HG03439 (cell line): ENCODE measurements around the gene NLGN2.

Experiments
- ATAC-seq: cut with Tn5 transposase; IDR thresholded peaks from one replicate; pipeline ENCODE4 v1.9.1; 2021; ENCODE audit warnings: mild to moderate bottlenecking, moderate library complexity; ENCODE audit not compliant: unreplicated experiment

The NLGN2 gene

GRCh38 chr17:7462474-7463371 is 55.1 kb downstream of the NLGN2 start:
- ATAC-seq = no peak

GRCh38 chr17:7463372-7463846 is 55.8 kb downstream of the NLGN2 start:
- no peak for ATAC-seq

DNA sequence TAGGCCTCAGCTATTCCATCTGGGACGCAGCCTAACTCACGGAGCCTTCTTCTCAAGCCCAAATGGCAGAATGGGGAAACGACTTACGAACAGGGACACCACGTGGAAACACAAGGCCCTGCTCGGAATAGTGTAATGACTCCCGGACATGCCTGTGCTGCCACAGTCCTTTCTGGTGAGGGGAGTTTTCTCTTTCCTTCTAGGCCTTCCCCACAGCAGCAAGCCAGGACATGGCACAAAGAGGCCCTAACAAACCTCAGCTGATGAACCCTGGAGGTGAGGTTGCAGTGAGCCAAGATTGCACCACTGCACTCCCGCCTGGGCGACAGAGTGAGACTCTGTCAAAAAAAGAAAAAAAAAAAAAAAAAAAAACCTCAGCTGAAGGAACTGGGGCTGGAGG is 56.4 kb downstream of the NLGN2 start:
- ATAC-seq = no peak

- no peak for ATAC-seq
Measured at GRCh38 chr17:7465597-7466275, 58.1 kb downstream of the NLGN2 start.

- ATAC-seq = no peak
Measured at GRCh38 chr17:7466318-7466638, 58.6 kb downstream of the NLGN2 start.

- ATAC-seq = no peak
Measured at GRCh38 chr17:7466639-7467341, 59.1 kb downstream of the NLGN2 start.

DNA sequence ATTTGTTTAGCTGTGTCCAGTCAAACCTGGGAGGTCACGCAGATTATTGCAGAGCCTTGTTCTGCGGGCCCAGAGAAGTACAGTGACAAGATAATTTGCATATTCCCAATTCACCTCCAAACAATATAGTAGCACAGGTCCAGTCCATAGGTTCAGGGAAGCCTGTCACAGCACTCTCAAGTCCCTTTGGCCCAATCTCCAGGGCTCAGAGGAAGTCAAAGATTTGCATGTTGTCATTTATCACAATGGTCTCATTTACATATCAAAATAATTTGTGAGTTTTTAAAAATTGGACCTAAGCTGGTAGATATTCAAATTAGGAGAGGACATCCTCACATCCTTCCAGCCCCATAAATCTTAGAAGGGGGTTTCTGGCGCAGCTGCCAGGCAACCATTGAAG is 59.9 kb downstream of the NLGN2 start:
- ATAC-seq = no peak

DNA sequence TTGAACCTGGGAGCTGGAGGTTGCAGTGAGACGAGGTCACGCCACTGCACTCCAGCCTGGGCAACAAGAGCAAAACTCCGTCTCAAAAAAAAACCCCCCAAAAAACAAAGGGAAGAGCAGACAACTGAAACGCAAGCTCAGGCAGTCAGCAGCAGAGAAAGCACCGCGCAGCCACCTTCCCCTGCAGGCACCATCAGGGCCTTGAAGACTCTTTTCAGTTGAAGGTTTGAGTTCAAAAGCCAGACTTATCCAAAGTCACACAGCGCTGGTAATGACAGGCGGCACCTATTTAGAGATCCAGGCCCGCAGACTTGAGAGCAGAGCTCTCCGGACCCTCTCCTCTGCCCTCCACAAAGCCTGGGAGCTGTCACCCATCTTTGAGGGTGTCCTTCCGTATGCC is 60.6 kb downstream of the NLGN2 start:
- no peak for ATAC-seq

DNA sequence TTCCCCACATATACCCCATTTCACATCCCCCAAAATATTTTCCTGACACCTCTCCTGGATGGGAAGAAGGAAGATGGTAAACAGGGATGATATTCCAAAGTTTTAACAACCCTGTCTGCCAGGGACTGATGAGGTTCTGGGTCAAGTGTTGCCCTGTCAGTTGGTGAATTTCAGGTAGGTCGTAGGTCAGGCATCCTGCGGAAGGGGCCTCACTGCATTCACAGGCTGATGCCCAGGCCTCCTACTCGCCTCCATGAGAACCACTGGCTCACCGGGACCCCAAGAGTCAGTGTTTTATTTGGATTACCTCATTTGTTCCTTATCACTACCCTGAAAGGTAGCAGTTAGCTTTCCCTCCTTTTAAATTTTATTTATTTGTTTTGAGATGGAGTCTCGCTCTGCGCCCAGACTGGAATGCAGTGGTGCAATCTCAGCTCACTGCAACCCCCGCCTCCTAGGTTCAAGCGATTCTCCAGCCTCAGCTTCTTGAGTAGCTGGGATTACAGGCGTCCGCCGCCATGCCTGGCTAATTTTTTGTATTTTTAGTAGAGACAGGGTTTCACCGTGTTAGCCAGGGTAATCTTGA is 61.3 kb downstream of the NLGN2 start:
- ATAC-seq = no peak
